ENCODE measurements around the gene CD59.
"Not testable (repeated sequence)": the region's sequence is repeated elsewhere in the genome, so short reads cannot be mapped to it uniquely, and the experiment has no call there.

Gene CD59

DNA sequence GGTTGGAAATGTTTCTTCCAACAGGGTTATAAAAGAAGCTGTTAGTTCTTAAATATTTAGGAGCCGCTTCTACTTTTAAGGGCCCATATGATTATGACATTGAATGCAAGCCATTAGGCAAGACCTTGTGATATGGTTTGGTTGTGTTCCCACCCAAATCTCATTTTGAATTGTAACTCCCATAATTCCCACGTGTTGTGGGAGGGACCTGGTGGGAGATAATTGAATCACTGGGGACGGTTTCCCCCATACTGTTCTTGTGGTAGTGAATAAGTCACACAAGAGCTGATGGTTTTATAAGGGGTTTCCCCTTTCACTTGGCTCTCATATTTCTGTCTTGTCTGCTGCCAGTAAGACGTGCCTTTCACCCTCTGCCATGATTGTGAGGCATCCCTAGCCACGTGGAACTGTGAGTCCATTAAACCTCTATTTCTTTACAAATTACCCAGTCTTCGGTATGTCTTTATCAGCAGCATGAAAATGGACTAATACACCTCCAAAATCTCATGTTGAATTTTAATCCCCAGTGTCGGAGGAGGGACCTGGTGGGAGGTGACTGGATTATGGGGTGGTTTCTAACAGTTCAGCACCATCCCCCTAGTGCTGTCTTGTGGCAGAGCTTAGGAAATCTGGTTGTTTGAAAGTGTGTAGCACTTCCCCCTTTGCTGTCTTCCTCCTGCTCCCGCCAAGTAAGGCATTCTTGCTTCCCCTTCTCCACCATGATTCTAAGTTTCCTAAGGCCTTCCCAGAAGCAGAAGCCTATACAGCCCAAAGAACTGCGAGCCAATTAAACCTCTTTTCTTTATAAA, 4.3 kb downstream of the CD59 start:
- Histone ChIP-seq H3K27ac (replicated peaks) (peak overlapping the region; percentile 52), H3K4me3 (replicated peaks; ENCODE audit: insufficient read depth, low read length) (no peak overlapping the region), H3K27me3 (ENCODE audit: insufficient read depth, poor library complexity, severe bottlenecking) (no peaks in the 10 kb centered on the region)
- TF ChIP-seq, protein P1, sequence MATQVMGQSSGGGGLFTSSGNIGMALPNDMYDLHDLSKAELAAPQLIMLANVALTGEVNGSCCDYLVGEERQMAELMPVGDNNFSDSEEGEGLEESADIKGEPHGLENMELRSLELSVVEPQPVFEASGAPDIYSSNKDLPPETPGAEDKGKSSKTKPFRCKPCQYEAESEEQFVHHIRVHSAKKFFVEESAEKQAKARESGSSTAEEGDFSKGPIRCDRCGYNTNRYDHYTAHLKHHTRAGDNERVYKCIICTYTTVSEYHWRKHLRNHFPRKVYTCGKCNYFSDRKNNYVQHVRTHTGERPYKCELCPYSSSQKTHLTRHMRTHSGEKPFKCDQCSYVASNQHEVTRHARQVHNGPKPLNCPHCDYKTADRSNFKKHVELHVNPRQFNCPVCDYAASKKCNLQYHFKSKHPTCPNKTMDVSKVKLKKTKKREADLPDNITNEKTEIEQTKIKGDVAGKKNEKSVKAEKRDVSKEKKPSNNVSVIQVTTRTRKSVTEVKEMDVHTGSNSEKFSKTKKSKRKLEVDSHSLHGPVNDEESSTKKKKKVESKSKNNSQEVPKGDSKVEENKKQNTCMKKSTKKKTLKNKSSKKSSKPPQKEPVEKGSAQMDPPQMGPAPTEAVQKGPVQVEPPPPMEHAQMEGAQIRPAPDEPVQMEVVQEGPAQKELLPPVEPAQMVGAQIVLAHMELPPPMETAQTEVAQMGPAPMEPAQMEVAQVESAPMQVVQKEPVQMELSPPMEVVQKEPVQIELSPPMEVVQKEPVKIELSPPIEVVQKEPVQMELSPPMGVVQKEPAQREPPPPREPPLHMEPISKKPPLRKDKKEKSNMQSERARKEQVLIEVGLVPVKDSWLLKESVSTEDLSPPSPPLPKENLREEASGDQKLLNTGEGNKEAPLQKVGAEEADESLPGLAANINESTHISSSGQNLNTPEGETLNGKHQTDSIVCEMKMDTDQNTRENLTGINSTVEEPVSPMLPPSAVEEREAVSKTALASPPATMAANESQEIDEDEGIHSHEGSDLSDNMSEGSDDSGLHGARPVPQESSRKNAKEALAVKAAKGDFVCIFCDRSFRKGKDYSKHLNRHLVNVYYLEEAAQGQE (IDR thresholded peaks at IDR 0.05; ENCODE audit: insufficient replicate concordance, low read depth) = no peak
- peak; percentile 98 for TF ChIP-seq SPI1 (IDR thresholded peaks at IDR 0.05; ENCODE audit: borderline replicate concordance, low read depth)
- TF ChIP-seq GABPA (IDR thresholded peaks at IDR 0.05; ENCODE audit: low read depth) = no peak
- peak; percentile 72 to 83 for DNase-seq (ENCODE audit: low read depth in 1 of 2, low spot score in 1 of 2)

DNA sequence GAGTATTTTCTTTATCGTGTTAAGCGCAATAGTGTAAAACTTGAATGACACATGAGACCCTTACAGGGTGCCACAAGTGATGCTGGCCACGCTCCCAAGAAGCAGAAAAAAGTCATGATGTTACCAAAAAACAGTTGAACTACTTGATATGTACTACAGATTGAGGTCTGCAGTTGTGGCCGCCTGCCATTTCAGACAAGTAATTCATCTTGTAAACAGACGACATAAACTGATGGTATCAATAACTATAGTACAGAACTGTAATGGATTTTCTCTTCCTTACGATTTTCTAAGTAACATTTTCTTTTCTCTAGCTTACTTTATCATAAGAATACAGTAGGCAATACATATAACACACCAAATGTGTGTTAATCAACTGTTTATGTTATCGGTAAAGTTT, 5.5 kb downstream of the CD59 start:
- no peak for DNase-seq (ENCODE audit: low read depth in 1 of 2, low spot score in 1 of 2)
- Histone ChIP-seq H3K27ac (replicated peaks) (no peak overlapping the region), H3K4me3 (replicated peaks; ENCODE audit: insufficient read depth, low read length) (no peak overlapping the region)

DNA sequence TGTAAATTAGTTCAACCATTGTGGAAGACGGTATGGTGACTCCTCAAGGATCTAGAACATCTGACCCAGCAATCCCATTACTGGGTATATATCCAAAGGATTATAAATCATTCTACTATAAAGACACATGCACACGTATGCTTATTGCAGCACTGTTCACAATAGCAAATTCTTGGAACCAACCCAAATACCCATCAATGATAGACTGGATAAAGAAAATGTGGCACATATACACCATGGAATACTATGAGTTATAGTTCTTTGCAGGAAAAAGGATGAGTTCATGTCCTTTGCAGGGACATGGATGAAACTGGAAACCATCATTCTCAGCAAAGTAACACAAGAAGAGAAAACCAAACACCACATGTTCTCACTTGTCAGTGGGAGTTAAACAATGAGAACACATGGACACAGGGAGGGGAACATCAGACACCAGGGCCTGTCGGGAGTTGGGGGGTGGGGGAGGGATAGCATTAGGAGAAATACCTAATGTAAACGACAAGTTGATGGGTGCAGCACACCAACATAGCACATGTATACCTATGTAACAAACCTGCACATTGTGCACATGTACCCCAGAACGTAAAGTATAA, 7.1 kb downstream of the CD59 start:
- not testable (repeated sequence) for DNase-seq (ENCODE audit: low read depth in 1 of 2, low spot score in 1 of 2); H3K27ac ChIP-seq (replicated peaks); H3K27me3 ChIP-seq (ENCODE audit: insufficient read depth, poor library complexity, severe bottlenecking); H3K4me3 ChIP-seq (replicated peaks; ENCODE audit: insufficient read depth, low read length)

More for the DNA sequence above, 5.5 kb downstream of the CD59 start:
- H3K27me3 ChIP-seq (ENCODE audit: insufficient read depth, poor library complexity, severe bottlenecking) = no peaks in the 10 kb centered on the region
- TF ChIP-seq SPI1 (IDR thresholded peaks at IDR 0.05; ENCODE audit: borderline replicate concordance, low read depth) = no peak
- TF ChIP-seq, protein P2, sequence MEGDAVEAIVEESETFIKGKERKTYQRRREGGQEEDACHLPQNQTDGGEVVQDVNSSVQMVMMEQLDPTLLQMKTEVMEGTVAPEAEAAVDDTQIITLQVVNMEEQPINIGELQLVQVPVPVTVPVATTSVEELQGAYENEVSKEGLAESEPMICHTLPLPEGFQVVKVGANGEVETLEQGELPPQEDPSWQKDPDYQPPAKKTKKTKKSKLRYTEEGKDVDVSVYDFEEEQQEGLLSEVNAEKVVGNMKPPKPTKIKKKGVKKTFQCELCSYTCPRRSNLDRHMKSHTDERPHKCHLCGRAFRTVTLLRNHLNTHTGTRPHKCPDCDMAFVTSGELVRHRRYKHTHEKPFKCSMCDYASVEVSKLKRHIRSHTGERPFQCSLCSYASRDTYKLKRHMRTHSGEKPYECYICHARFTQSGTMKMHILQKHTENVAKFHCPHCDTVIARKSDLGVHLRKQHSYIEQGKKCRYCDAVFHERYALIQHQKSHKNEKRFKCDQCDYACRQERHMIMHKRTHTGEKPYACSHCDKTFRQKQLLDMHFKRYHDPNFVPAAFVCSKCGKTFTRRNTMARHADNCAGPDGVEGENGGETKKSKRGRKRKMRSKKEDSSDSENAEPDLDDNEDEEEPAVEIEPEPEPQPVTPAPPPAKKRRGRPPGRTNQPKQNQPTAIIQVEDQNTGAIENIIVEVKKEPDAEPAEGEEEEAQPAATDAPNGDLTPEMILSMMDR (IDR thresholded peaks at IDR 0.05; ENCODE audit: insufficient read depth, low read length) = no peak
- TF ChIP-seq, protein P1 (IDR thresholded peaks at IDR 0.05; ENCODE audit: insufficient replicate concordance, low read depth) = no peak
- TF ChIP-seq POLR2AphosphoS5 (IDR thresholded peaks at IDR 0.05; ENCODE audit: low read depth) = no peak
- TF ChIP-seq GABPA (IDR thresholded peaks at IDR 0.05; ENCODE audit: low read depth) = no peak

DNA sequence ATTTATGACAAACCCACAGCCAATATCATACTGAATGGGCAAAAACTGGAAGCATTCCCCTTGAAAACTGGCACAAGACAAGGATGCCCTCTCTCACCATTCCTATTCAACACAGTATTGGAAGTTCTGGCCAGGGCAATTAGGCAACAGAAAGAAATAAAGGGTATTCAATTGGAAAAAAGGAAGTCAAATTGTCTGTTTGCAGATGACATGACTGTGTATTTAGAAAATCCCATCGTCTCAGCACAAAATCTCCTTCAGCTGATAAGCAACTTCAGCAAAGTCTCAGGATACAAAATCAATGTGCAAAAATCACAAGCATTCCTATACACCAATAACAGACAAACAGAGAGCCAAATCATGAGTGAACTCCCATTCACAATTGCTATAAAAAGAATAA, 8.7 kb downstream of the CD59 start:
- DNase-seq (ENCODE audit: low read depth in 1 of 2, low spot score in 1 of 2); H3K4me3 ChIP-seq (replicated peaks; ENCODE audit: insufficient read depth, low read length); H3K27me3 ChIP-seq (ENCODE audit: insufficient read depth, poor library complexity, severe bottlenecking); H3K27ac ChIP-seq (replicated peaks): not testable (repeated sequence)
- peak; percentile 53; the same call in 1 of the 2 replicates for TF ChIP-seq SPI1 (IDR thresholded peaks at IDR 0.05; ENCODE audit: borderline replicate concordance, low read depth)

DNA sequence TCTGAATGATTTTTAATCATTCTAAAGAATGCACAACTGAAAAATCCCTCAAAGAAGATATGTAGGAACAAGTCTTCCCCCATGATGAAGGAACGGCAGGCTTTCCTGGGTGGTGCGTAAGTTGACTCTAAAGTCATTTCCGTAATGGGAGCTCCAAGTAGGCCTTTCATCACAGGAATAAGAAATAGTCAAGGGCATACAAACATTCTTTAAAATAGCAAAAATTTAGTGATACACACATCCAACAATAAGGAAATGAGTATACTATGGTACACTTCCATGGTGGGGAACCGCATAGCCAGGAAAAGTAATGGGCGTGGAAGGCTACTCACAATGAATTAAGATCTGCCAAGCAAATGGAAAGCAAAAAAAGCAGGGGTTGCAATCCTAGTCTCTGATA, 10.7 kb downstream of the CD59 start:
- Histone ChIP-seq H3K27me3 (ENCODE audit: insufficient read depth, poor library complexity, severe bottlenecking) (no peaks in the 10 kb centered on the region), H3K4me3 (replicated peaks; ENCODE audit: insufficient read depth, low read length) (no peak overlapping the region), H3K27ac (replicated peaks) (no peak overlapping the region)
- DNase-seq (ENCODE audit: low read depth in 1 of 2, low spot score in 1 of 2) = no peak
- TF ChIP-seq POLR2AphosphoS5 (IDR thresholded peaks at IDR 0.05; ENCODE audit: low read depth) = no peak
- TF ChIP-seq, protein P2 (IDR thresholded peaks at IDR 0.05; ENCODE audit: insufficient read depth, low read length) = no peak
